Measurements from ENCODE around the gene TTI1.

TTI1 gene

DNA sequence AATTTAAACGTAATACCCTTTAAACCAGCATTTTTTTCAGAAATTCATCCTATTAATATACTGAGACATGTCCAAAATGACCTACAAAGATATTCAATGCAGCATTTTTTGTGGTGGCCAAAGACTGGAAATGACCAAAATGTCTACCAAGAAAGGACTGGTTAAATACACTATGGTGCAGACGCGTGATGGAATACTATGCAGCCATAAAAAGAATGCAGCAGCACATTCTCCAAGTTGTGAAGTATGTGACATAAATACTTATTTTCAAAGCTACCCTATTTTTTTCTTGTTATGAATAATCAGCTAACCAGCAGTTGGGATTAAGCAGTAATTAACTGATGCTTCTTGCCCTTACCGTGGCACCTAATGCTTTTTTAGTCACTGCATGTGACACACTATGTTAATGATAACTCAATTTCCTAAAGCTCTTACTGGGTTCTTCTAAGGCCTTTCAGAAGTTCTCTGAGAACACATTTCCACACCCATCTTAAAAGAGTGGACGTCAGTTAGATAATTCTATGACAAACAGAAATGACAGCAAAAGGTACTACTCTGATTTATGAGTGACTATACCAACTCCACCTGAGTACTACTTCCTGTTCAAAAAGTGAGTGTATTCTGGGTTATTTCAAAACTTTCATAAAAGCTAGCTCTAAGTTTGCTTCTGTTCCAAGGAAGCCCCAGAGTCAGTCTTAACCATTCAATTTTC is 24.9 kb downstream of the TTI1 start:
- no peak for DNase-seq

DNA sequence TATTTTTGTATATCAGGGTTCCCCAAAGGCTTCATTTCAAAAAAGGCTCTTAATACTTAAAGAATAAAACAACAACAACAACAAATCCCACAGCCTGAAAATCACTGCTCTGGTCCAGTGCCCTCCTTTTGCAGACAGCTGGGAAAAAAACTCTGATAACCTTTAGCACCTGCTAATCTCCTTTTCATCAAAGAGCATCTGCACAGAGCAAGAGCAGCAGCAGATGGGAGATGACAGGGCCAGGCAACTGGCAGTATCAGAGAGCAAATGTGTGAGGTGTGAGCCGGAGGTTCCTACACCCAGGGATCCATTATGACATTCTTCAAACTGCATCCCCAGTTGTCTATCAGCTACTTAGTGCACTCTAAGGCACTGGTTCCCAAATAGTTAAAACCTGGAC is 25.7 kb downstream of the TTI1 start:
- no peak for DNase-seq

- no peak for DNase-seq
Observed at GRCh38 chr20:38005903-38006302, 27.4 kb downstream of the TTI1 start.

- DNase-seq = no peak
Observed at GRCh38 chr20:38004416-38004815, 28.8 kb downstream of the TTI1 start.

DNA sequence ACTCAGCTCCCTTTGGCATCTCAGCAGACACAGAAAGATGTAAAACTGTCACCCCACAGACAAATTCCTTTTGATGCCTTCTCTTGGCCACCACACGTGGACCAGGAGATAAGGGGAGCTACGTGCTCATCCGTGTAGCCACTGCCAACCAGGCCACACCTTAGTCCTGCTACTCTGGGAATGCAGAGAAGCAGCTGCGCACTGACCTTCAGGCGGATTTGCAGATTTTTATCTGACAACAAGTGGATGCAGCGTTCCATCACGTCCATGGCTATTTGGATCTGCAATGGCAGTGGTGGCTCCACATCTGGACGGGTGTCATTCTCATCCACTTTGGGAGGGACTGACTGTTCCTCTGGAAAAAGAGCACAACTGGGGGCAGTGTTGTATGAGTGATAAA is 30.8 kb downstream of the TTI1 start:
- DNase-seq = no peak

DNA sequence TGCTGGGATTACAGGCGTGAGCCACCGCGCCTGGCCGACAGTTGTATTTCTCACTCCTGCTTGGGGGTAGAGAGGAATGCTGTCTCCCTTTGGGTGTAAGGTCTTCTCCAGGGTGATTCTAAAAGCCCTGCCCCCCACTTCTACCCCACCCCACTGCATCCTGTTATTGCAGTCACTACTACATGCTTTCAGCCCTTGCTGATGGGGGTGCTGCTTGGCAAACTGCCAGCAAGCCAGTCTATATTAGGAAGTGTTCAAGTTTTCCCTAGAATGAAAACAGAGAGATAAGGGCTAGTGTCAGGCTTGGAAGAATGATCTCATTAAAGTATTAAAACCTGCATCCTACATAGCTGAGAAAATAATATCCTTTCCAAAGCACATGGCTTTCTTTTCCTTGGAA is 31.3 kb downstream of the TTI1 start:
- no peak for DNase-seq

DNA sequence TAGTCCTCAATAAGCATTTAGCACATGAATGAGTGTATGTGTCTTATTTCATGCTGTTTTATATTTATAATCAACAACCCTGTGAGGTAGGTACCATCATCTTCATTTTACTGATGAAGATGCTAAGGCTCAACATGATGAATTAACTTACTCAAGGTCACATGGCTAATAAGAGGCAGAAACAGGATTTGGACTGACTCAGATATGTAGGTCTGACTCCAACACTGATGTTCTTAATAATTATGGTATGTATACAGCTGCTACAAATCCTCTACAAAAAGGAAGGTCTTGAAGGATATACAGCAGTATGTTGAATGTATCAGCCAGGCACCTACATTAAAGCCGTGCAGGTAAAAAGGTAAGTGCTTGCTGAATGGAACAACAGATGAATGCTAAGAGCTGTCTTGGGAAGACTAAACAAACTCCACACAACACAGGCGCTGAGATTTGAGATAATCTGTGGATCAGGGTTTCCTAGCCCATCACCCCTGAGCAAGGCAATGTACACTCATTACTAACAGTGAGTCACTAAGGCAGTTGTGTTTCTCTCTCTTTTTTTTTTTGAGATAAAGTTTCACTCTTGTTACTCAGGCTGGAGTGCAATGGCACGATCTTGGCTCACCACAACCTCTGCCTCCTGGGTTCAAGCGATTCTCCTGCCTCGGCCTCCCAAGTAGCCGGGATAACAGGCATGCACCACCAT is 31.9 kb downstream of the TTI1 start:
- DNase-seq = no peak

- DNase-seq = no peak
Observed at GRCh38 chr20:38000293-38000692, 33.0 kb downstream of the TTI1 start.

- DNase-seq = no peak
Observed at GRCh38 chr20:37999526-38000263, 33.6 kb downstream of the TTI1 start.

DNA sequence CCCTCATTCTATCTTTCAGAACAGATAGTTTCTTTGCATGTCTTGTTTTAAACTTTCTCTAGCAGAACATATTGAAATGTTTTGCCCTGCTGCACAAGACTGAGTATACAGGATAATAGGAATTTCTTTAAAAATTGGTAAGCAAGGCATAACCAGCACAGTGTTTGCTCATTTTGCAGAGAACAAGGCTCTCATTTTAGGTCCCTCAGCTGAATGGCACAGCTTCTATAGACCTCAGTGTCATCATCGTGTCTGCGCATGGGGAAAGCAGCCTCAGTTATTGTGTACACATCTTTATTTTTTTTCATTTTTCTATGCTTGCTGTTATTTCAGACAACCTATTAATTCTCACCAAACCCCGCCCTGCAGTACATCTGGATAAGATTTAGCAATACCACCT is 35.7 kb downstream of the TTI1 start:
- no peak for DNase-seq

DNA sequence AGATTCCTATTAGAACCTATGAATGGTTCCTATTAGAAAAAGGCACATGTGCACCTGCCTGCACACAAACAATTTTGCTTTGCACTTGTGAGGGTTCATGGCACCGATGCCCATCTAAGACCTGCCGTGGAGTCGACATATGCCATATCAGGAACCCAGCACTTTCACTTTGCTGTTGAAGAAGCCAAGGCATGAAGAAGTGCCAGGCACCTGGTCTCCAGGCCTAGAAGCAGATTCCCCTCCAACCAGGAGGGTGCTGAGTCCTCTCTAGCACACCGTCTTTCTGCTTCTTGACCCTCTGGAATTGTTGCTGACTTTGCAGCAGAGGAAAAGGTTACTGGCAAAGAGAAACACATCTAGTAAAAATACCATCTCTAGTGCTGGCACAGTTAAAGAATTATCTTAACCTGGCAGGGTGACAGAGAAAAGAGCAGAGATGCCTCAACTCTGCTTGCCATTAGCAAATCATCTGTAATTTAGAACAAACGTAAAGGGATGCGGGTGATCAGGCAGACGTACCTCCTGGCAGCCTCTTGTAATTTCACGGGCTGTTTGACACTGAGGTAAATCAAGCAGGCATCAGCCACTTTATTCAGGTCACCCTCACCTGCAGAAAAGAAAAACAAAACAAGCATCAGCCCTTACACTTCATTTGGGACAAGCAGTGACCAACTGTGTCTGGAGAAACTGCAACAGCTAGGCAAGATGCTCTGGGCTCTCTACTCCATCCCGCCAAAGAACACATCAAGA is 37.2 kb downstream of the TTI1 start:
- no peak for DNase-seq

- DNase-seq = no peak
Observed at GRCh38 chr20:37994512-37994911, 38.7 kb downstream of the TTI1 start.

- no peak for DNase-seq
Observed at GRCh38 chr20:37992802-37993409, 40.4 kb downstream of the TTI1 start.

DNA sequence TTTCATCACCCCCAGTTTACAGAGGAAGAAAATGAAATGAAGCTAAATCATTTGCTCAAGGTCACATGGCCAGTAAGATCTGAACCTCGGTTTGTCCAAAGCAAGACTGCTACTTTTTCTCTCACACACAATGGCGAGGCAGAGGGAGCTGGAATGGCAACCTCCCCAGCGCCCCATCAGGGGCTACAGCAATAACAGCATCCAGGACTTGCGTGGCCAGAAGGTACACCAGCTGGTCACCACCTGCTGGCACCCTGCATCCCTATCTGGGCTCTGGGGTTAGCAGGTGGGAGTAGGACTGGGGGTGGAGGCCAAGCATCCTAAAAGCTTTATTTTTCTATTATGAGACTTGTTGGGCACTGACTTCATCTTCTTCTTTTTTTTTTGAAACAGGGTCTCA is 41.3 kb downstream of the TTI1 start:
- no peak for DNase-seq

DNA sequence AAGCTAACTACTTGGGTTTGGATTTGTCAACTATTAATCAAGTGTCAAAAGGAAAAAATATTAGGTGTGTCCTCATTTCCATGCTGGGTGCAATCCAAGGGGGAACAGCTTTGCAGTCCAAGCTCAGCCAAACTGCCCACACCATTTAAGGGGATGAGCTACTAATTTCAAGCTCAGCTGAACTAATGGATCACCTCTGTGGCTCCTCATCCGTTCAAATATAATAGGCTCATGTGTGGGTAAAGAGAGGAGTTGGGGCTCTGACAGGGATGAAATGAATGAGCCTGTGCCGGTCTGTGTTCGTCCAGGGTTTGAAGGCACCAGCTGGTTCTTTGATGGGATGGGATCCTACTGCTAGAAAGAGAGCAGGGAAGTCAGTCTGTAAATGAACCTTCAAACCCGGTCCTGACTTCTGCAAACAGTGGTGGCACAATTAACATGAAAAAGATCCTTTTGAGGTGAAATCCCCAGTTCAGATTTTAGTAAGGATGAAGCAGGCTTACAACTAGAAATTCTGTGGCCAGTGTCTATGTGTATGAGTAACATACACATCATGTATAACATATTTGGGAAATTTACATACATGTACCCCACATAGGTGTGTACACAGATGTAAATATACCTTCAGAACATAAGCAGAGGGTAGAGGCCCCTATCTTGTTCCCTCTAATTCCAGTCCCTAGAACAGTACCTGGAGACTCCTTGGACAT is 41.9 kb downstream of the TTI1 start:
- no peak for DNase-seq

GRCh38 chr20:37990571-37991151 is 42.6 kb downstream of the TTI1 start:
- DNase-seq = no peak

DNA sequence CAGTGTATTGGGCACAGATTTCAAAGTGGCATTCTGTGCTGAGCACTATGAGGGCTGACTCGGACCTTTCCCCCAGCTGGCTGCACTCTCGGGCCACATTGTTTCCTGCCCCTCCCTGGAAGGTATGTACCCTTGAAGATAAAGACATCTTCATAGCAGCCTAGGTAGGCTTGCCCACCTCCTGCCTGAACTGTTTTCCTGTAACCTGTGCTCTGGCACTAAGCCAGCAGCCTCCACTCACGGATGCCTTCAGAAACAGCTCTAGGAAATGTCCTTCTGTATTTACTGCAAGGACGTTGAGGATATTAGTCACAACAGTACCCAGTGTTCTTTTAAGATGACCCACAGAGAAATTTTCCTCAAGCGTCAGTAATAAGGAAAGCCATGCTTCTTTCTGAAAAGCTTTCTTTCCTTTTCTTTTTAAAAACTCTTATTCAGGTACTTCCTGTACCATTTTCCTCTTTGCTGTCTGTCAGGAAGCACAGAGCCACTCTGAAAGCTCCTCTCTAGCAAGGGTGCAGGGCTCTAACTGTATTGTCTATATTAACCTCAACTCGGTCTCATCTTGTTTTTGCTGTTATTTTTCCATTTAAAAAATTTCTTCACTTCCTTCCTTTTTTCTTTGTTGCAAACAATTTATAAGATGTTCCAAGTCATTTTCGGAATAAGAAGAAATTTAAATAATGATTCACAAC is 43.5 kb downstream of the TTI1 start:
- DNase-seq = no peak

DNA sequence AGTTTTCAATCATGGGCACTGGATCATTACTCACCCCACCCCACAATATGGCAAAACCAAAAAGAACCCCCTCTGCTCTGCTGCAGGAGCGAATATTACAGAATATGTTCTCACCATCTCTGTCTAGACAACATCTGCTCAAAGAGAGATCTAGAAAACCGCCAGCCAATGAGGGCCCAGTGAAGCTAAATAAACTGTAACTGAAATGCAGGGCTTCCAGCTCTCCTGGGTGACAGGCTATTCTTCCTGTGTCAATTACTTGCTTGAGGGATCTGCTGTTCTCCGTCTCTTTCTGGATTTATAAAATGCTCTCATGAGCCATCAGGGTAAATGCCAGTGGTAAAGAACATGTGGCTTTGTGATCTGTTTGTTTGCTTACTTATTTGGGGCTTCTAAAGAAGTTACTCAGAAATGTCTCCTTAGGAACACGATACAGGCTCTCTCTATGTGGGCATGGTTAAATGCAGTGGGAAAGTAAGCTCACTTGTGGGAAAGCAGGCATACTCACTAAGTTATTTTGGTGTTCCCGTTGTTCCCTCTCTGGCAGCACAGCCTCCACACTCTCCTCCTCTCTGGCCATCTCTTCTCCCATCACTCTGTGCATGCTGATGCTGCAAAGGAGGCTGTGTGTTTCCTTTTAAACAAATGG is 44.8 kb downstream of the TTI1 start:
- no peak for DNase-seq

- DNase-seq = no peak
Observed at GRCh38 chr20:37987602-37988290, 45.5 kb downstream of the TTI1 start.
